Liver (tissue), 9 donors: ENCODE data around the gene BCL2L13. TPM values are rescaled to one million over a fixed set of nuclear protein-coding genes. Genes with fewer than 3 reads are reported as not detected.

Source experiments
- DNase-seq: peaks from one replicate; pipeline ENCODE4 v3.0.0-alpha.2; 2017; ENCODE audit warnings: low spot score
- H3K27ac ChIP-seq, 2 donors: one replicate each; pipeline ENCODE4 v1.7.0; 2013; ENCODE audit warnings: inconsistent platforms in 2 of 2, low read length in 2 of 2, control low read depth in 1 of 2, low read depth in 1 of 2, mild to moderate bottlenecking in 1 of 2
- H3K27me3 ChIP-seq, 4 donors: one replicate each; pipeline versions ENCODE4 v1.6.1 to v1.7.0; 2013; ENCODE audit warnings: low read length in 3 of 4, inconsistent platforms in 1 of 4, mild to moderate bottlenecking in 1 of 4, moderate library complexity in 1 of 4; ENCODE audit not compliant: control insufficient read depth in 4 of 4, insufficient read depth in 4 of 4
- H3K36me3 ChIP-seq, 4 donors: one replicate each; pipeline versions ENCODE4 v1.6.1 to v1.7.0; 2013; ENCODE audit warnings: low read length in 3 of 4, mild to moderate bottlenecking in 3 of 4, low read depth in 1 of 4, moderate library complexity in 1 of 4; ENCODE audit not compliant: control insufficient read depth in 4 of 4, insufficient read depth in 3 of 4
- H3K4me1 ChIP-seq, 4 donors: one replicate each; pipeline versions ENCODE4 v1.6.1 to v1.7.0; 2013; ENCODE audit warnings: low read length in 3 of 4, mild to moderate bottlenecking in 3 of 4, moderate library complexity in 1 of 4; ENCODE audit not compliant: control insufficient read depth in 4 of 4, insufficient read depth in 4 of 4
- H3K4me3 ChIP-seq, 3 donors: one replicate each; pipeline versions ENCODE4 v1.6.1 to v1.7.0; 2013; ENCODE audit warnings: low read length in 3 of 3, control low read depth in 1 of 3, low read depth in 1 of 3, mild to moderate bottlenecking in 1 of 3
- H3K9ac ChIP-seq, 2 donors: one replicate each; pipeline ENCODE4 v1.7.0; 2013; ENCODE audit warnings: low read length in 2 of 2, mild to moderate bottlenecking in 2 of 2, moderate library complexity in 2 of 2, control low read depth in 1 of 2, low read depth in 1 of 2
- H3K9me3 ChIP-seq, 4 donors: one replicate each; pipeline versions ENCODE4 v1.6.1 to v1.7.0; 2013; ENCODE audit warnings: low read length in 3 of 4; ENCODE audit not compliant: control insufficient read depth in 4 of 4
- EGR1 ChIP-seq, 2 donors: IDR thresholded peaks; 2 replicates each; pipeline ENCODE4 v1.6.1; 2016 to 2018; ENCODE audit warnings: antibody characterized with exemption in 2 of 2, low read depth in 2 of 2
- FOXA1 ChIP-seq: IDR thresholded peaks from 2 replicates; pipeline ENCODE4 v1.6.1; 2016; ENCODE audit warnings: antibody characterized with exemption
- FOXA2 ChIP-seq: IDR thresholded peaks from 2 replicates; pipeline ENCODE4 v1.6.1; 2016; ENCODE audit warnings: antibody characterized with exemption
- GABPA ChIP-seq, 2 donors: IDR thresholded peaks in 1 of 2; conservative IDR thresholded peaks in 1 of 2; 2 replicates each; pipeline ENCODE4 v1.6.1; 2016; ENCODE audit warnings: antibody characterized with exemption in 2 of 2, mild to moderate bottlenecking in 1 of 2, moderate library complexity in 1 of 2
- HNF4A ChIP-seq, 2 donors: conservative IDR thresholded peaks; 2 replicates each; pipeline ENCODE4 v1.6.1; 2016; ENCODE audit warnings: antibody characterized with exemption in 2 of 2, mild to moderate bottlenecking in 2 of 2
- HNF4G ChIP-seq: IDR thresholded peaks from 2 replicates; pipeline ENCODE4 v1.6.1; 2016; ENCODE audit warnings: antibody characterized with exemption
- JUND ChIP-seq, 2 donors: IDR thresholded peaks; 2 replicates each; pipeline ENCODE4 v1.6.1; 2016; ENCODE audit warnings: antibody characterized with exemption in 2 of 2
- NR2F2 ChIP-seq: IDR thresholded peaks from 2 replicates; pipeline ENCODE4 v1.6.1; 2016; ENCODE audit warnings: antibody characterized with exemption
- RAD21 ChIP-seq, 2 donors: IDR thresholded peaks; 2 replicates each; pipeline ENCODE4 v1.6.1; 2016; ENCODE audit warnings: antibody characterized with exemption in 2 of 2, mild to moderate bottlenecking in 2 of 2
- REST ChIP-seq: IDR thresholded peaks from 2 replicates; pipeline ENCODE4 v1.6.1; 2016; ENCODE audit warnings: antibody characterized with exemption, mild to moderate bottlenecking
- RXRA ChIP-seq, 2 donors: IDR thresholded peaks; 2 replicates each; pipeline ENCODE4 v1.6.1; 2017 to 2018; ENCODE audit warnings: antibody characterized with exemption in 2 of 2, mild to moderate bottlenecking in 1 of 2
- SP1 ChIP-seq: IDR thresholded peaks from 2 replicates; pipeline ENCODE4 v1.6.1; 2018; ENCODE audit warnings: antibody characterized with exemption, mild to moderate bottlenecking
- TAF1 ChIP-seq: conservative IDR thresholded peaks from 2 replicates; pipeline ENCODE4 v1.6.1; 2016; ENCODE audit warnings: antibody characterized with exemption, mild to moderate bottlenecking
- YY1 ChIP-seq: IDR thresholded peaks from 2 replicates; pipeline ENCODE4 v1.6.1; 2016; ENCODE audit warnings: antibody characterized with exemption, mild to moderate bottlenecking
- ZBTB33 ChIP-seq: IDR thresholded peaks from 2 replicates; pipeline ENCODE4 v1.6.1; 2016; ENCODE audit warnings: antibody characterized with exemption
- WGBS: extraction: QIAGEN DNeasy Blood & Tissue Kit; methylation state at CpG from one replicate; pipeline ENCODE4 v1.1.7; 2013; 5-methylcytosine and 5-hydroxymethylcytosine counted together
- polyA plus RNA-seq, 2 donors: library from polyadenylated mRNA; stranded (reverse) in 1 of 2; unstranded in 1 of 2; fragments of 200-250 nt in 1 of 2; fragments of >200 nt in 1 of 2; fragmentation: Nextera tagmentation in 1 of 2; extraction: Ambion mirVana in 1 of 2; gene quantifications; one replicate each; pipeline versions ENCODE4 v1.2.1 to v1.2.3, GENCODE V29; 2013 to 2015
- total RNA-seq, 2 donors: library from RNA; depleted of rRNA; stranded (reverse); fragments of >200 nt; gene quantifications; one replicate each; pipeline ENCODE4 v1.2.3, GENCODE V29; 2014
- TF ChIP-seq, protein P1 (sequence below): IDR thresholded peaks from 2 replicates; pipeline ENCODE4 v1.6.1; 2016; ENCODE audit warnings: antibody characterized with exemption
- TF ChIP-seq, protein P2 (sequence below): fragments of 150-350 bp; IDR thresholded peaks from 2 replicates; pipeline ENCODE4 v1.5.1; 2017; ENCODE audit warnings: improper control_type of control experiment, low read depth, low read length; ENCODE audit not compliant: missing input control
- TF ChIP-seq, protein P3 (sequence below): IDR thresholded peaks from 2 replicates; pipeline ENCODE4 v1.6.1; 2016; ENCODE audit warnings: antibody characterized with exemption
- donor health status: healthy.
- donor health status: healthy.
- donor health status: healthy.
- donor health status: healthy.
- donor health status: healthy.

BCL2L13 gene
- total and polyA plus RNA-seq, 4 donors = 22.3 to 31.8 (median 24.5) TPM

DNA sequence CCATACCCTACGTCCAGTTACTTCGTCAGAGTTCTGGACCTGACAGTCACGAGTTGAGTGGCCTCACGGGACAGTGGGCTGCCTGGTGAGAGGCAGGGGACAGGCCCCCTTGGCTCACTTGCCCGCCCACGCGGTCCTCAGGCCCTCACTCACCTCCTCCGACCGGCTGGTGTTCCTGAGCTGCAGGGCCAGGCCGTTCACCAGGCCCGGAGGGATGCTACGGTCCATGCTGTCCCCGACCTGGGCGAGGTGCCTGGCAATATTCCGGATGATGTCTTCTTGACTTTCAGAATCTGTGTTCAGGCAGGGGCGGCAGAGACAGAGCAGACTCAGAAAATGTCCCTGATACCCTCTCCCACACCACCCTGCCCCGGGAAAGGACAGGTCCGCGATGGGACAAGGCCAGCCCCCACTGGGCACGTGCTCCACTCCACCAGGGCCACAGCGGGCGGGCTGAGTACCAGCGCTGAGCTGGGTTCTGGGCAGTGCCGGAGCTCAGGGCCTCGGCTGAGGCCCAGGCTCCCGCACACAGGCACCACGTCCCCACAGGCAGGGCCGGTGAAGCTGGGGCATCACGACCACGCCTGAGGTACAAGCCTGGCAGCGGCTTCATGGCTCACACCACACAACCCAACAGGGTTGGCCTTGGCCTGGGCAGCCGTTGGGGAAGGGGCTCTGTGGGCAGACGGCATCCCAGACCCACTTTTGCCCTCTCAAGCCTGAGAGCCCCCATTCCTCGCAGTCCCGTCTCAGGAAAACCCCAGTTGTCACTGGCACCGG is 100.8 kb downstream of the BCL2L13 start:
- WGBS = 93% methylated on average over 36 of the region's 36 CpGs
- TF ChIP-seq RXRA (IDR thresholded peaks at IDR 0.05) (no peak), GABPA (IDR thresholded peaks at IDR 0.05 in 1 of 2, conservative IDR thresholded peaks at IDR 0.05 in 1 of 2) (no peak), NR2F2 (no peak), ZBTB33 (no peak), REST (no peak), JUND (IDR thresholded peaks at IDR 0.05) (no peak), RAD21 (IDR thresholded peaks at IDR 0.05) (no peak), FOXA2 (no peak), HNF4G (no peak), HNF4A (conservative IDR thresholded peaks at IDR 0.05) (no peak), YY1 (no peak), SP1 (no peak), FOXA1 (no peak), TAF1 (no peak), EGR1 (IDR thresholded peaks at IDR 0.05; ENCODE audit: low read depth in 2 of 2) (no peak)
- TF ChIP-seq, protein P1, sequence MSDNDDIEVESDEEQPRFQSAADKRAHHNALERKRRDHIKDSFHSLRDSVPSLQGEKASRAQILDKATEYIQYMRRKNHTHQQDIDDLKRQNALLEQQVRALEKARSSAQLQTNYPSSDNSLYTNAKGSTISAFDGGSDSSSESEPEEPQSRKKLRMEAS = no peak
- TF ChIP-seq, protein P2, sequence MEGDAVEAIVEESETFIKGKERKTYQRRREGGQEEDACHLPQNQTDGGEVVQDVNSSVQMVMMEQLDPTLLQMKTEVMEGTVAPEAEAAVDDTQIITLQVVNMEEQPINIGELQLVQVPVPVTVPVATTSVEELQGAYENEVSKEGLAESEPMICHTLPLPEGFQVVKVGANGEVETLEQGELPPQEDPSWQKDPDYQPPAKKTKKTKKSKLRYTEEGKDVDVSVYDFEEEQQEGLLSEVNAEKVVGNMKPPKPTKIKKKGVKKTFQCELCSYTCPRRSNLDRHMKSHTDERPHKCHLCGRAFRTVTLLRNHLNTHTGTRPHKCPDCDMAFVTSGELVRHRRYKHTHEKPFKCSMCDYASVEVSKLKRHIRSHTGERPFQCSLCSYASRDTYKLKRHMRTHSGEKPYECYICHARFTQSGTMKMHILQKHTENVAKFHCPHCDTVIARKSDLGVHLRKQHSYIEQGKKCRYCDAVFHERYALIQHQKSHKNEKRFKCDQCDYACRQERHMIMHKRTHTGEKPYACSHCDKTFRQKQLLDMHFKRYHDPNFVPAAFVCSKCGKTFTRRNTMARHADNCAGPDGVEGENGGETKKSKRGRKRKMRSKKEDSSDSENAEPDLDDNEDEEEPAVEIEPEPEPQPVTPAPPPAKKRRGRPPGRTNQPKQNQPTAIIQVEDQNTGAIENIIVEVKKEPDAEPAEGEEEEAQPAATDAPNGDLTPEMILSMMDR = no peak
- TF ChIP-seq, protein P3, sequence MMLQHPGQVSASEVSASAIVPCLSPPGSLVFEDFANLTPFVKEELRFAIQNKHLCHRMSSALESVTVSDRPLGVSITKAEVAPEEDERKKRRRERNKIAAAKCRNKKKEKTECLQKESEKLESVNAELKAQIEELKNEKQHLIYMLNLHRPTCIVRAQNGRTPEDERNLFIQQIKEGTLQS = no peak
- no peak overlapping the region for H3K27ac ChIP-seq
- peaks cover 0 to 12% (median 3%) of the 10 kb centered on the region in 4 donors for H3K4me1 ChIP-seq
- no peaks in the 10 kb centered on the region for H3K27me3 ChIP-seq
- no peak overlapping the region for H3K9ac ChIP-seq
- DNase-seq = no peak
- peaks cover 0 to 29% (median 20%) of the 10 kb centered on the region in 4 donors for H3K36me3 ChIP-seq
- no peak overlapping the region for H3K4me3 ChIP-seq
- H3K9me3 ChIP-seq = no peaks in the 10 kb centered on the region
